IPS DF 4.7 (cell line): ENCODE measurements around the gene PDE4DIP.
"Not testable (repeated sequence)": the region's sequence is repeated elsewhere in the genome, so short reads cannot be mapped to it uniquely, and the experiment has no call there.

Experiments
- DNase-seq: peaks from one replicate; pipeline ENCODE4 v3.0.0-alpha.2; 2013; ENCODE audit warnings: low spot score; ENCODE audit errors: extremely low read depth

The PDE4DIP gene

DNA sequence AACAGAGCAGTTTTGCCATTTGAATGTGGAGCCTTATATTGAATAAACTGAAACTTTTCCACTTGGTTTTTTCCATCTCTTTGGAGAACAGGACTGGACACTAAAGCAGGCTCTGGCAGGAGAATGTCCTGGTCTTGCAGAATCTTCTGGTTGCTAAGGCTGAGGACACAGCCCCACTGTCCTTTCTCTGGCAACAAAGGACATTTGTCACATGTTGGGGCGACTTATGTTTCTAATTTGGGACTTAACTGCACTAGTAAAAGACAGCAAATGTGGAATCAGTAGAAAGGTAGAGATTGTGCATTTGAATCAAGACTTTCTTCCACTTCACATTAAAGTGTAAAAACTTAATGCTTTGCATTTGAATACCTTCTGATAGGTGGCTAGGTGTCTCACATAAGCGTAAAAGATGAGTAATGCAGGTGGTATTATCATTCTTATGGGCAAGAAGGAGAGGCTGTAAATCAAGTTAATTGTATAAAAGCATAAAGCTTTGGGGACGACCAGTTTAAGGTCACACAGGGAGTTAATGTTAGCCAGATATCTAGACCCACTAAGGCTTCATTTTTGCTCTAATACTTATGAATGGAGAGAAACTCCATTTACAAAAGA, 74.7 kb downstream of the PDE4DIP start:
- DNase-seq: not testable (repeated sequence)

DNA sequence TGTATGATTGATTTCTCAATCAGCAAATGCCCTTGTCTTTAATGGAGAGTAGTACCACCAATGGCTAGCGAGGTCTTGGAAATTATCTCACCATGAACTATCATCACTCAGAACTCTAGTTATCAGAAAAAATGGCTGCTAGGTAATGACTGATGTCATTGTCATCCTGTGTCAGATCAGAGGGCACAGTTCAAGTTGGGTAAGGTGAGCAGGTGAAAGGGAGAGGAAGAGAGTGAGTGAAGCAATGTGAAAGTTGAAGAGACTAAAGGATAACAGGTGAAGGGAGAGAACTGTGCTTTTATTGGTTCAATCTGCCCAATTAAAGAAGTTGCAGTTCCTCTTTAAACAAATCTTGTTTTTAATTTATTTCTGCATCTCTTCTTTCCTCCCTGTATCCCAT, 76.8 kb downstream of the PDE4DIP start:
- not testable (repeated sequence) for DNase-seq

DNA sequence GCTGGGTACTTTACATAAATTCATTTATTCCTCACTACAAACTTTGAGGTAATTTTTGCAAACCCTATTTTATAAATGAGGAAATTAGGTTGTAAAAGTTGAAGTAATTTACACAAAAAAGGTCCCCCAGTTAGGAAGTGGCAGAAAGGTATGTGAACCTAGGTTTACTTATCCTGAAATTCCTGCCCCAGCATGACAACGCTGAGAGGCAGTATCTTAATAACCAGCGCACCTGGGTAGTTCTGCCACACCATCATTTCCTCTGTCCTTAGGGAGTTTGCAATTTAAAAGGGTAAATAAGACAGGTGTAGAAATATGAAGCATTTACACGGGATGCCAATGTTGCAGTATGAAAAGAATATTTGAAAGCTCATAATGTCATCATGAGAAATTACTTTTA, 79.6 kb downstream of the PDE4DIP start:
- not testable (repeated sequence) for DNase-seq

DNA sequence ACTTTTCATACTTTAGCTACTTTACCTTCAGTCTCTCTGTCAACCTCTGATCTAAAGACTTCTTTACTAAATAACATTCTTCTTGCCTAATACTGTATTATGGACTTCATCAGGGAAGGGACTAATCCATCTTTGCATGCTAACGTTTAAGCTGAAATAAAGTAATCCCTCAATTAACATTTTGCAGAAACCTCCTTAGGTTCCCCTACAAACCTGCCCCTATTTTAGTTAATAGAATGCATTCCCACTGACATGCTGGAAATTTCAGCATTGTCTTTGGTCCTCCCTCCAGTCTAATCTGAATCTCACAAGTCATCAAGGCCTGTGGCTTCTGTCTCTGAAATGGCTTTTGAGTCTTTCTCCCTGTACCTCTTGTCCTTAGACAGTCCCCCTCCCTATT, 83.4 kb downstream of the PDE4DIP start:
- not testable (repeated sequence) for DNase-seq

DNA sequence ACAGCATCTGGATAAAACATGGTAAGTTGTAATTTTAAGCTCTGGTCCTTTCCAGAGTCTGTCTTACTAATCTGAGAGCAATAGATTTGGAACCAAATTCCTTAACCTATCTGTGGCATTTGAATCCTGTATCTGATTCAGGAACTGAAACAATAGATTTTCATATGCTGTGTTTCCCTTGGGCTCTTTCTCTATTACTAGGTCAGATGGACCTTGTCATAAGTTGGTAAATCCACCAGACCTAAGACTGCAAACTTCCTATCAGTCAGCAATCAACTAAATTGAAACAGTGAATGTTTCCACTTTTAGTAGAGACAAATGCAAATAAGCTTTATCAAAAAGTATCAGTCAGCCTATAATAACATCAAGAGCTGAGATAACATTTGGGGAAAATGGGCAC, 85.0 kb downstream of the PDE4DIP start:
- not testable (repeated sequence) for DNase-seq

GRCh38 chr1:148935381-148936002, 91.3 kb downstream of the PDE4DIP start:
- DNase-seq: not testable (repeated sequence)

GRCh38 chr1:148942906-148943305, 98.7 kb downstream of the PDE4DIP start:
- DNase-seq: not testable (repeated sequence)

DNA sequence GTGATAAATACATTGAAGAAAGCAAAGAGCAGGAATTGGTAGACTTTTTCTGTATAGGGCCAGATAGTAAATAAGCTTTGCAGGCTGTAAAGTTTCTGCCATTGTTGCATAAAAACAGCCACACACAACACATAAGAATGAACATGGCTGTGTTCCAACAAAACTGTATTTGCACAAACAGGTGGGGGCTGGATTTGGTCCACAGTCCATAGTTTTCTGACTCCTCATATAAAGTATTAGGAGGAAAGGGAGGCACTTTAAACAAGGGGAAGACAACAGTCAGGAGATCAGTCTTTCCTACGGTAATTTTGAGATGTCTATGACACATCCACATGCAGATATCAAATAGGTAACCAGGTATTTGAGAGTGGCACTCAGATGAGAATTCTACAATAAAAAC, 100.9 kb downstream of the PDE4DIP start:
- DNase-seq: not testable (repeated sequence)

- not testable (repeated sequence) for DNase-seq
These were observed 104.5 kb downstream of the PDE4DIP start for GRCh38 chr1:148948768-148949167.

- DNase-seq: peak; percentile 36
These were observed 107.4 kb downstream of the PDE4DIP start for GRCh38 chr1:148951336-148952227.

DNA sequence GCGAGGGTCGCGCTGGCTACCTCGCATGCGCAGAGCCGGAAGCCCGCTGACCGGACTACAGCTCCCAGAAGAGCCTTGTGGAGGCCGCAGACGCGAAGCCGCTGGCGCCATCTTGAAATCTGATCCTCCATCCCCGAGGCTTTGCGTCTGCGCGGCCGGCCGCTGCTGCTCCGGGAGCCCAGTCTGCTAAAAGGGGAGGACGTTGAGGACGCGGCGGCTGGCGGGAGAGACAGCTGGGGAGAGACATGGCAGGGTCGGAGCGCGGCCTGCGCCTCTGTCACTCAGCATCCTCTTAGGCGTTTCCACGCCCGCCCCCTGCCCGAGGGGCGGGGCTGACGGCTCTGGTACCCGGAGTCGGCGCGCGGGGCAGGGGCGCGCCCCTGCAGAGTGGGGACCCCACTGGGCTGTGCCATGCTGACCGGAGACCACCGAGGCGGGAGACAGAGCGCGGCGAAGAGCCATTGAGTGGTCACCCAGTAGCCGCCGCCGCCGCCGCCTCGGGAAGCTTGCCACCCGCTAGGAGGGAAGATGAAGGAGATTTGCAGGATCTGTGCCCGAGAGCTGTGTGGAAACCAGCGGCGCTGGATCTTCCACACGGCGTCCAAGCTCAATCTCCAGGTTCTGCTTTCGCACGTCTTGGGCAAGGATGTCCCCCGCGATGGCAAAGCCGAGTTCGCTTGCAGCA, 108.2 kb downstream of the PDE4DIP start:
- not testable (repeated sequence) for DNase-seq

- DNase-seq: not testable (repeated sequence)
These were observed 108.8 kb downstream of the PDE4DIP start for GRCh38 chr1:148952938-148953616.

GRCh38 chr1:148953730-148954129, 109.5 kb downstream of the PDE4DIP start:
- not testable (repeated sequence) for DNase-seq

- not testable (repeated sequence) for DNase-seq
These were observed 114.1 kb downstream of the PDE4DIP start for GRCh38 chr1:148958343-148958742.

- not testable (repeated sequence) for DNase-seq
These were observed 116.2 kb downstream of the PDE4DIP start for GRCh38 chr1:148960212-148961000.

DNA sequence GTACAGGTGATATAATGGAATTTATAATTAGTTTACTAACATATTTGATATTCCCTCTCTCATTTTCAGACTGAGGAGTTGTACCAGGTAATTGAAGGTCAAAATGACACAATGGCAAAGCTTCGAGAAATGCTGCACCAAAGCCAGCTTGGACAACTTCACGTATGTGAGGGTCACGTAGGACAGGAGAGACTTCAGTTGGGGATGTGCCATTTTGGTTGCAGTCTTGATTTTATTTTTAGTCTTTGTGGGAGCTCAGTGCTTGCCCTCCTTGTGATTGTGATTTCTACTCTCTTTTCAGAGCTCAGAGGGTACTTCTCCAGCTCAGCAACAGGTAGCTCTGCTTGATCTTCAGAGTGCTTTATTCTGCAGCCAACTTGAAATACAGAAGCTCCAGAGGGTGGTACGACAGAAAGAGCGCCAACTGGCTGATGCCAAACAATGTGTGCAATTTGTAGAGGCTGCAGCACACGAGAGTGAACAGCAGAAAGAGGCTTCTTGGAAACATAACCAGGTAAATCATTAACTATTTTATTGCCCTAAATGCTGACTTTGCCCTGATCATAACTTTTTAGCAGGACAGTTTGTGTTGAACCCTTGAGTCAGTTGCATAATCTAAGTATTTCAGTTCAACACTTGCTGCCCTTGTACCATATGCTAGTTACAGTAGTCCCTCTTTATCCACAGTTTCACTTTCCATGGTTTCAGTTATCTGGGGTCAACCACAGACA, 118.1 kb downstream of the PDE4DIP start:
- not testable (repeated sequence) for DNase-seq

GRCh38 chr1:148966084-148966483, 121.9 kb downstream of the PDE4DIP start:
- not testable (repeated sequence) for DNase-seq

GRCh38 chr1:148967580-148967979, 123.4 kb downstream of the PDE4DIP start:
- DNase-seq: not testable (repeated sequence)

- not testable (repeated sequence) for DNase-seq
These were observed 124.5 kb downstream of the PDE4DIP start for GRCh38 chr1:148968682-148969081.
